Spleen (tissue), 7 donors: ENCODE data around the gene SLC39A10.

ENCODE experiments used
- POLR2A ChIP-seq, 3 donors: fragments of 450-650 bp; IDR thresholded peaks; one replicate each; pipeline ENCODE4 v1.5.1; 2017; ENCODE audit warnings: antibody characterized with exemption in 3 of 3, mild to moderate bottlenecking in 1 of 3
- POLR2AphosphoS5 ChIP-seq, 3 donors: sonication (generic); formaldehyde crosslinking; IDR thresholded peaks; one replicate each; pipeline ENCODE4 v1.5.1; 2017; ENCODE audit warnings: antibody characterized with exemption in 3 of 3
- TF ChIP-seq, protein P1 (sequence below), 11 experiments: fragments of 200-600 bp in 7 of 11; fragments of 450-650 bp in 4 of 11; sonication (generic) in 4 of 11; IDR thresholded peaks in 8 of 11; conservative IDR thresholded peaks in 3 of 11; 1 replicate in 7 of 11; 2 replicates in 4 of 11; pipeline versions ENCODE4 v1.4.0 to v1.8.0; 2016 to 2021; ENCODE audit warnings: antibody characterized with exemption in 11 of 11, inconsistent platforms in 4 of 11, mild to moderate bottlenecking in 1 of 11
- donor health status: DM: no; HTN: no; CAD: no; lungs with moderate emphysema.
- donor health status: DM: no; HTN: no; CAD: no.
- donor health status: DM: no; HTN: no; CAD: no.

DNA sequence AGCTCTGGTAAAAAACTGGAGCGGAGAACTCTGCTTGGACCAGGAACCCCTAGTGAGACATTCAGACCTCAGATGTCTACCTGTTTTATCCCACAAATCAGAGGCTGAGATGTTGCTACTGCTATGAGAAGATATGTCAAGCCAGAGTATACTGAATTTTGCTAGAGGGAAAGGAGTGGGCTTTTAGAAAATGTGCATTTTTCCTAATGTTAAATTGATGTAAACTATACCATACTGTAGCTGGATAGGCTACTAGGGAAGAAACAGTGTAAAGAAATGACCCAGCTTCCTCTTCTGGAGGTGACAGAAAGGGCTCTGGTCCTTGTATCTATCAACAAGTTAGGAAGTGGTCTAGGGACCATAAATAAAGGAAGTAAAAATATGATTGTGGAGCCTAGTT is 65.0 kb downstream of the SLC39A10 start:
- TF ChIP-seq, protein P1, sequence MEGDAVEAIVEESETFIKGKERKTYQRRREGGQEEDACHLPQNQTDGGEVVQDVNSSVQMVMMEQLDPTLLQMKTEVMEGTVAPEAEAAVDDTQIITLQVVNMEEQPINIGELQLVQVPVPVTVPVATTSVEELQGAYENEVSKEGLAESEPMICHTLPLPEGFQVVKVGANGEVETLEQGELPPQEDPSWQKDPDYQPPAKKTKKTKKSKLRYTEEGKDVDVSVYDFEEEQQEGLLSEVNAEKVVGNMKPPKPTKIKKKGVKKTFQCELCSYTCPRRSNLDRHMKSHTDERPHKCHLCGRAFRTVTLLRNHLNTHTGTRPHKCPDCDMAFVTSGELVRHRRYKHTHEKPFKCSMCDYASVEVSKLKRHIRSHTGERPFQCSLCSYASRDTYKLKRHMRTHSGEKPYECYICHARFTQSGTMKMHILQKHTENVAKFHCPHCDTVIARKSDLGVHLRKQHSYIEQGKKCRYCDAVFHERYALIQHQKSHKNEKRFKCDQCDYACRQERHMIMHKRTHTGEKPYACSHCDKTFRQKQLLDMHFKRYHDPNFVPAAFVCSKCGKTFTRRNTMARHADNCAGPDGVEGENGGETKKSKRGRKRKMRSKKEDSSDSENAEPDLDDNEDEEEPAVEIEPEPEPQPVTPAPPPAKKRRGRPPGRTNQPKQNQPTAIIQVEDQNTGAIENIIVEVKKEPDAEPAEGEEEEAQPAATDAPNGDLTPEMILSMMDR (IDR thresholded peaks at IDR 0.05 in 8 of 11, conservative IDR thresholded peaks at IDR 0.05 in 3 of 11) = no peak
- no peak for TF ChIP-seq POLR2AphosphoS5 (IDR thresholded peaks at IDR 0.05)
- TF ChIP-seq POLR2A (IDR thresholded peaks at IDR 0.05) = no peak
